HK-2 (cell line): ENCODE measurements around the gene GALNT11.
A peak's percentile ranks its signal among the peaks of the same experiment; 100 is the strongest.
"Not testable (repeated sequence)": the region's sequence is repeated elsewhere in the genome, so short reads cannot be mapped to it uniquely, and the experiment has no call there.

ENCODE experiments used
- DNase-seq: peaks from one replicate; pipeline ENCODE4 v3.0.0-alpha.2; 2018; ENCODE audit not compliant: unreplicated experiment

The GALNT11 gene

GRCh38 chr7:152025077-152025936, at the start of gene GALNT11:
GALNT11 (plus strand) TSS chr7:152025674; CDS start chr7:152094228, 68,554 bp downstream.
- DNase-seq = peak; percentile 84

GRCh38 chr7:151978616-151979015, 46.9 kb upstream of the GALNT11 start:
- no peak for DNase-seq

GRCh38 chr7:151981223-151981622, 44.3 kb upstream of the GALNT11 start:
- DNase-seq = no peak

GRCh38 chr7:151982806-151983205, 42.7 kb upstream of the GALNT11 start:
- no peak for DNase-seq

- no peak for DNase-seq
Measured at GRCh38 chr7:151984612-151985011, 40.9 kb upstream of the GALNT11 start.

GRCh38 chr7:151987748-151988529, 37.5 kb upstream of the GALNT11 start:
- peak; percentile 20 for DNase-seq

- DNase-seq = no peak
Measured at GRCh38 chr7:151992375-151992774, 33.1 kb upstream of the GALNT11 start.

- DNase-seq = no peak
Measured at GRCh38 chr7:151993977-151994676, 31.3 kb upstream of the GALNT11 start.

- DNase-seq = no peak
Measured at GRCh38 chr7:151999424-152000090, 25.9 kb upstream of the GALNT11 start.

GRCh38 chr7:152000191-152000590, 25.3 kb upstream of the GALNT11 start:
- DNase-seq = no peak

GRCh38 chr7:152006336-152006735, 19.1 kb upstream of the GALNT11 start:
- DNase-seq = no peak

- DNase-seq = no peak
Measured at GRCh38 chr7:152011860-152012259, 13.6 kb upstream of the GALNT11 start.

GRCh38 chr7:152013230-152013629, 12.2 kb upstream of the GALNT11 start:
- no peak for DNase-seq

- DNase-seq = no peak
Measured at GRCh38 chr7:152013974-152014373, 11.5 kb upstream of the GALNT11 start.

- no peak for DNase-seq
Measured at GRCh38 chr7:152014722-152015121, 10.8 kb upstream of the GALNT11 start.

GRCh38 chr7:152015600-152015999, 9.9 kb upstream of the GALNT11 start:
- DNase-seq = no peak

- no peak for DNase-seq
Measured at GRCh38 chr7:152016947-152017346, 8.5 kb upstream of the GALNT11 start.

GRCh38 chr7:152017683-152018082, 7.8 kb upstream of the GALNT11 start:
- not testable (repeated sequence) for DNase-seq

GRCh38 chr7:152021740-152022139, 3.7 kb upstream of the GALNT11 start:
- DNase-seq = not testable (repeated sequence)

- DNase-seq = no peak
Measured at GRCh38 chr7:152025937-152026890, 740 bp downstream of the GALNT11 start.
